Activated gamma-delta T cell treated with anti-CD3 and anti-CD28 coated beads, Interleukin-2, amount 50 U/mL, for 16 hours (primary cell): ENCODE results near the gene MYO7B.
"Not testable (repeated sequence)": the region's sequence is repeated elsewhere in the genome, so short reads cannot be mapped to it uniquely, and the experiment has no call there.

ENCODE experiments used
- DNase-seq: peaks from one replicate; pipeline ENCODE4 v3.0.0-alpha.2; 2020; ENCODE audit warnings: low read depth

MYO7B gene

DNA sequence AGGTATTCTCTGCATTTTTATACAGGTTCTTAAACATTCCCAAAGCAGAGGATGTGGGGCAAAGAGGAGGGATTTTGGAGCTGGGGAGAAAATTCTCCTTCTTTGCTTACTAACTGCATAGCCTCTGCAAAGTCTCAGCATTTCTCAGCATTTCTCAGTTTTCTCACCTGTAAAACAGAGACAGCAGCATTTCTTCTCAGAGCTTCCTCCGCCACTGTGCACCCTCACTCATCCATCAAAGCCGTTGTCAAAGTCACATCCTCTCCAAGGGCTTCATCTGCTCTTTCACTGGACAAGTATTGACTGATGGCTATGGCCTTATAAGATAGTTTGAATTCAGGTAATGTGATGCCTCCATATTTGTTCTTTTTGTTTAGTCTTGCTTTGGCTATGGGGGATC is 17.4 kb downstream of the MYO7B start:
- DNase-seq = no peak

GRCh38 chr2:127558911-127559310 is 23.4 kb downstream of the MYO7B start:
- no peak for DNase-seq

DNA sequence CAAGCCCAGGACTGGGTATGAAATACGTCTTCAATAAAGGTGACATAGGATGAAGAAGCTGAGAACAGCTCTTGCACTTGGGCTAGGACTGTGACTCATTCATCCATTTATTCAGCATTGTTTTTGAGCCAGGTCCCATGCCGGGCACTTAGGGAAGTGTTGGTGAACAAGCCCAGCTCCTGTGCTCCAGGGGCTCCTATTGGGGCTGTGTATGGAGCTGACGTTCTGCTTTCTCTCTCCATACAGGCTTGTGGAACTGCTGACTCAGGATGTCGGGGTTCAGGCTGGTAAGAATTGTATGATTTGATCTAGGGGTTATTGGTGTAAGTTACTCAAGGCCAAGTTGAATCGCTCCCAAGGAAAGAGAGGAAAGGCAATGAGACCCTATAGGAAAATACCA is 24.0 kb downstream of the MYO7B start:
- DNase-seq = no peak

- no peak for DNase-seq
These were observed 24.9 kb downstream of the MYO7B start for GRCh38 chr2:127560201-127560930.

DNA sequence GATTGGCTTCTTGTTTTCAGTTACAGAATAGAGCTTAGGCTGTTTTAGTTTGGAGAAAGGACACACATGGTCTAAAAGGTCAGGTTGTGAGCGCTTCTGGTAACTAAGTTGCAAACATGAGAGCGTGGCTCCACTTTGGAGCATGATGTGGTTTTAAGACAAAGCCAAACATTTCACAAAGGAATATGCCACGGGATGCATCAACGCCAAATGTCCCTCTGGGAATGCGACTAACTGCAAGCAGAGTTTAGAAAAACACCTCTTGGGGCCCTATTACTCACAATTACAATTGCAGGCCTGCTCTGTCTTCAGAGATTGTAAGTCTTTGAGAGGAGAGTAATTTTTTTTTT is 25.4 kb downstream of the MYO7B start:
- DNase-seq = no peak

DNA sequence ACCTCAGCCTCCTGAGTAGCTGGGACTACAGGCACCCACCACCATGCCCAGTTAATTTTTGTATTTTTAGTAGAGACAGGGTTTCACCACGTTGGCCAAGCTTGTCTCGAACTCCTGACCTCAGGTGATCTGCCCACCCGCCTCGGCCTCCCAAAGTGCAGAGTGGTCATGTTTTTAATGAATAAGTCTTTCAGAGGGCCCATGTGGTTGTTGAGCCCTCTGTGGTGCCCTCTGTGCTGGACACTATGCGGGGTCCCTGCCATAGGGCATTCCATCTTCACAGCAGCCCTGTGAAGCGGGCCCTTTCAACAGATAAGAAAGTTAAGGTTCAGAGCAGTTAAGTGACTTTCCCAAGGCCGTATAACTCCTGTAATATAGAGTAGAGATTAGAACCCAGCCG is 25.9 kb downstream of the MYO7B start:
- no peak for DNase-seq

DNA sequence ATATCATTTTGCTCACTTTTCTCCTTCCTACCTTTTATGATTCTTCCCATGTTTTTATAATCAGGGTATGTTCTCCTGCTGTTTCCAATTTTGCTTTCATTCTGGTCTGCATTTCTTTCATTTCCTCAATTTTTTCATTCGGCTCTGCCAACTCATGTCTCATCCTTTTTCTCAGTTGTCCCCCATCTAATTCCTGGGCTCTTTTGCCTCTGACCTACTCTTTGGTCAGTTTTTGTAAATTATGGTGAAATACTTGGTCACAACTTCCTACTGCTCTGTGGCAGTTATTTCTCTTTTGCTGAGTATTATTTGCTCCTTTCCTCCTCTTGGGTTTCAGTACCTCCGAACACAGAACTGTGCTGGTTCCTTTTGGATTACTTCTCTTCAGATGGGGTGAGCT is 27.5 kb downstream of the MYO7B start:
- no peak for DNase-seq

DNA sequence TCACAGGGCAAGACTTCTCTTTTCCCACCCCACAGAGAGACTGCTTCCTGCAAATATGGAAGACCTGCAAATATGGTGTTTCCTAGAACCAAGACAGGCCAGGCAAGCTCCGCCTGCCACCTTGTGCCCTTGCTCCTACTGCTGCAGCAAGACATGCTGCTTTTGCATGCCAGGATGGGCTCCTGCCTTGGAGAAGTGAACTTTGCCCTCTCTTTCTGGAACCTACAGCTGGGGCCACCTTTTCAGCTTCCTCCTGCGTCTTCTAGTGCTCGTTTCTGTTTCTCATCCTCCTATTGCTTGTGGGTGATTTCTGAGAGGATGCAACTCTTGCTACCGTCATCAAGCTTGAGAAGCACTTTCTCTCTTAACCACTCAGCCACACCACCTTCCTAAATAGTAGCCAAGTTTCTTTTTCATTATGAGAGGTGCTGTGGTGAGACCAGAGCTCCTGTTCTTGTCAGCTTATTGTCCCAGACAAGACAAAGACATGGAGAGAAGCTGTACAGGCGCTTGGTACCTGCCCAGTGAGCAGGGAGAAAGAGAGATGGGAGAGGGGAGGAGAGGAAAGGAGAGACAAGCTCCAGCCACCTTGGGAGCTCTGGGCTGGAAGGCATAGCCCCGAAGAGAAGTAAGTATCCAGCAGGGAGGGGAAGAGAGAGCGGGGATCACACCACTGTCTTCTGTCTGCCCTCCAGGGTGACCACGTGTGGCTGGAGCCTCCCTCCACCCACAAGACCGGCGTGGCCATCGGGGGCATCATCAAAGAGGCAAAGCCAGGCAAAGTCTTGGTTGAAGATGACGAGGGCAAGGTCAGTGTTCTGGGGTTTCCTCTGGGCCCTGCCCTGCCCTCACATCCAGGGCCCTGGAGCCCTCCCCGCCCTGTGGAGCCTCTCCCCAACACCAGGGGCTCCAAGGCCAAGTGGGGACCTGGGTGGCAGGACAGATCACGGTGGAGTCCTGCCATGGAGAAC is 28.3 kb downstream of the MYO7B start:
- no peak for DNase-seq

GRCh38 chr2:127564429-127565260 is 29.2 kb downstream of the MYO7B start:
- DNase-seq = no peak

- no peak for DNase-seq
These were observed 30.0 kb downstream of the MYO7B start for GRCh38 chr2:127565261-127566138.

DNA sequence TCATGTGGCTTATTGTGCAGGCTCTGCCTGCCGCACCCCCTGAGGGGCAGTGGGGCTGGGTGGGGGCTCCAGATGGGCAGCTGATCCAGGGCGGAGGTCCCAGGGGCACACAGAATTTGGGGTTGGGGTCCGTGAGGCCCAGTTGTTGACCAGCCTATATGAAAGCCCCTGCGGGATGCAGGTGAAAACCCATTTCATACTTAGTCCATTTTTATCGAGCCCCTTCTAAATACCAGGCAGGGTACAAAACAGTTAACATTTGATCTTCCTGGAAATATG is 30.6 kb downstream of the MYO7B start:
- no peak for DNase-seq

- DNase-seq = no peak
These were observed 31.1 kb downstream of the MYO7B start for GRCh38 chr2:127566576-127566975.

GRCh38 chr2:127567351-127567854 is 31.9 kb downstream of the MYO7B start:
- no peak for DNase-seq

DNA sequence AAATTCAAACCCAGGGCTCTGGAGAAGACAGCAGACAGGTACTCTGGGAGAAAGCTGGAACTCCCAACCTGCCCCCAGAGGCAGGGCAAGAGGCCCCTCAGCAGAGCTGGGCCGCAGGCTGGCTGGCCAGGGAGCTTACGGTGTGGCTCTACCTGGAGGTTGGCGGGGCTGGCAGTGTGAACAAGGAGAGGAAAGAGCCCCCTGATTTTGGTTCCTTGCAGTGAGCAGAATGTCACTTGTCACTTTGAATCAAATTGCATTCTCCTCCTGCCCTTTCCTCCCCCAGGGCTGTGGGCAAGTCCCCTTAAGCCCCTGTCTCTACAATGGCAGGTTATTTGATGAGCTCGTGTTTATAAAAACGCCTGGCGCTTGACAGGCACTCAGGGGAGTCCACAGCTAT is 32.6 kb downstream of the MYO7B start:
- no peak for DNase-seq

GRCh38 chr2:127569666-127570065 is 34.2 kb downstream of the MYO7B start:
- no peak for DNase-seq

GRCh38 chr2:127570282-127571250 is 35.1 kb downstream of the MYO7B start:
- no peak for DNase-seq

DNA sequence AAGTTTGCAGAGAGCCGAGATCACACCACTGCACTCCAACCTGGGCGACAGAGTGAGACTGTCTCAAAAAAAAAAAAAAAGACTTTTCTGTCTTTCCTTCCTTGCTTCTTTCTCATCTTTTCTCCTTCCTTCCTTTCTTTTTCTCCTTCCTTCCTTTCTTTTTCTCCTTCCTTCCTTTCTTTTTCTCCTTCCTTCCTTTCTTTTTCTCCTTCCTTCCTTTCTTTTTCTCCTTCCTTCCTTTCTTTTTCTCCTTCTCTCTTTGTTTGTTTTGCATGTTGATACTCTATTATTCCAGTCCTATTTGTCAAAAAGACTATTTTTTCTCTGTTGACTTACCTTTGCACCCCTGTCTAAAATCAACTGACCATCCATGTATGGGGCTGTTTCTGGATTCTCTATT is 36.9 kb downstream of the MYO7B start:
- not testable (repeated sequence) for DNase-seq

DNA sequence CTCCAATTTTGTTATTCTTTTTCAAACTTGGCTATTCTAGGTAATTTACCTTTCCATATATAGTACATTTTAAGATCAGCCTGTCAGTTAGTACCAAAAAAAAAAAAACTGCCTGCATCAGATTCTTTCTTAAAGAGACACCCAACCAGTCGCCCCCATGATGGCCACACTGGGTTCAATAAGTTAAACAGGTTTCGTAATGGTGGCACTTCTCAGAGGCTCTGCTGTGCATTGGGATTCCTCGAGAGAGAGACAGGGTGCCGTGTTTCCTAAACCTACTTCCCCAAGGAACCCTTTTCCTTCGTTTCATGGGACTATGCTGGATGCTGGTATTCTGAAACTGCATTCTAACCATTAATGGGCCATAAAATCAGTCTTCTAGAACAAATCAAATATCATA is 37.4 kb downstream of the MYO7B start:
- no peak for DNase-seq

GRCh38 chr2:127573298-127573697 is 37.8 kb downstream of the MYO7B start:
- no peak for DNase-seq

DNA sequence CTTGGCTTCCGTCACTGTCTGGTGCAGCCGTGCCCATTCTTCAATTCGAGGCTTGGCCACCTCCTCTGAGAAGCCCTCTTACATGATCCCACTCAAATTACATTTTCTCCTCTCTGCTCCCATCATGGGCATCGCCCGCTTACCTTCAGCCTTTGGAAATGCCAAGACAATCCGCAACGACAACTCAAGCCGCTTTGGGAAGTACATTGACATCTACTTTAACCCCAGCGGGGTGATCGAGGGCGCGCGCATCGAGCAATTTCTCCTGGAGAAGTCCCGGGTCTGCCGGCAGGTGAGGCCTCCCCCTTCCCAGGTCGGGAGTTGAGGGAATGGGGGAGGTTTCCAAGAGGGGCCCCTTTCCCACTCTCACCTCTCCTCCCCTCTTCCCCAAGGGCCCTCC is 38.3 kb downstream of the MYO7B start:
- DNase-seq = no peak
